HEK293T (cell line): ENCODE data around the gene FAM83D.

Experiments
- CTCF ChIA-PET: fragments of 350-600 bp; formaldehyde crosslinking; extraction: SDS; loops from one replicate; lab custom pipeline; 2021; ENCODE audit warnings: antibody characterized with exemption, inconsistent platforms; lab: Yijun Ruan, JAX
- POLR2A ChIA-PET: fragments of 350-600 bp; formaldehyde crosslinking; extraction: SDS; loops from one replicate; lab custom pipeline; 2020; ENCODE audit warnings: antibody characterized with exemption, inconsistent platforms; lab: Yijun Ruan, JAX
- DNase-seq: peaks from one replicate; pipeline ENCODE4 v3.0.0; 2012; ENCODE audit warnings: mixed read lengths; ENCODE audit errors: extremely low spot score
- ARNT ChIP-seq: fragments of 450-650 bp; IDR thresholded peaks from 2 replicates; pipeline ENCODE4 v1.6.1; 2017; ENCODE audit warnings: mild to moderate bottlenecking
- BHLHE40 ChIP-seq: fragments of 450-650 bp; IDR thresholded peaks from 2 replicates; pipeline ENCODE4 v1.6.1; 2016; ENCODE audit warnings: mild to moderate bottlenecking, moderate library complexity, borderline replicate concordance
- CTBP1 ChIP-seq: fragments of 450-650 bp; IDR thresholded peaks from 2 replicates; pipeline ENCODE4 v1.6.1; 2016; ENCODE audit warnings: borderline replicate concordance
- ELF4 ChIP-seq: fragments of 450-650 bp; IDR thresholded peaks from 2 replicates; pipeline ENCODE4 v1.6.1; 2017; ENCODE audit warnings: antibody characterized with exemption
- FOXA1 ChIP-seq: fragments of 450-650 bp; IDR thresholded peaks from 2 replicates; pipeline ENCODE4 v1.6.1; 2016; ENCODE audit warnings: mild to moderate bottlenecking
- FOXK2 ChIP-seq: fragments of 450-650 bp; IDR thresholded peaks from 2 replicates; pipeline ENCODE4 v1.6.1; 2016; ENCODE audit warnings: mild to moderate bottlenecking
- FOXM1 ChIP-seq: fragments of 450-650 bp; IDR thresholded peaks from 2 replicates; pipeline ENCODE4 v1.6.1; 2017; ENCODE audit warnings: mild to moderate bottlenecking, borderline replicate concordance
- HDGF ChIP-seq: fragments of 450-650 bp; IDR thresholded peaks from 2 replicates; pipeline ENCODE4 v1.6.1; 2017; ENCODE audit warnings: antibody characterized with exemption, borderline replicate concordance
- L3MBTL2 ChIP-seq: fragments of 450-650 bp; conservative IDR thresholded peaks from 2 replicates; pipeline ENCODE4 v1.6.1; 2016; ENCODE audit warnings: mild to moderate bottlenecking
- LEF1 ChIP-seq: fragments of 450-650 bp; IDR thresholded peaks from 2 replicates; pipeline ENCODE4 v1.6.1; 2017; ENCODE audit warnings: mild to moderate bottlenecking, borderline replicate concordance
- NFRKB ChIP-seq: fragments of 450-650 bp; IDR thresholded peaks from 2 replicates; pipeline ENCODE4 v1.6.1; 2016; ENCODE audit warnings: mild to moderate bottlenecking, moderate library complexity
- PKNOX1 ChIP-seq: fragments of 450-650 bp; IDR thresholded peaks from 2 replicates; pipeline ENCODE4 v1.6.1; 2016
- SP1 ChIP-seq: fragments of 450-650 bp; IDR thresholded peaks from 2 replicates; pipeline ENCODE4 v1.6.1; 2017
- SUZ12 ChIP-seq: fragments of 450-650 bp; IDR thresholded peaks from 2 replicates; pipeline ENCODE4 v1.6.1; 2016; ENCODE audit warnings: mild to moderate bottlenecking
- TARDBP ChIP-seq: fragments of 450-650 bp; IDR thresholded peaks from 2 replicates; pipeline ENCODE4 v1.6.1; 2016
- ZNF384 ChIP-seq: fragments of 450-650 bp; IDR thresholded peaks from 2 replicates; pipeline ENCODE4 v1.6.1; 2016

FAM83D gene

GRCh38 chr20:38937000-38937399 is 10.8 kb downstream of the FAM83D start:
- TF ChIP-seq CTBP1 (no peak), FOXM1 (no peak), ZNF384 (no peak), ARNT (no peak), BHLHE40 (no peak), LEF1 (no peak), FOXA1 (no peak), L3MBTL2 (no peak), TARDBP (no peak), SUZ12 (no peak)
- ChIA-PET POLR2A (interaction anchor here (1.6 kb wide), 1 partner anchor 13 kb away, joined by 4 read pairs; no protein-coding TSS in a partner anchor), CTCF (no interaction called here)
- DNase-seq, result no peak

DNA sequence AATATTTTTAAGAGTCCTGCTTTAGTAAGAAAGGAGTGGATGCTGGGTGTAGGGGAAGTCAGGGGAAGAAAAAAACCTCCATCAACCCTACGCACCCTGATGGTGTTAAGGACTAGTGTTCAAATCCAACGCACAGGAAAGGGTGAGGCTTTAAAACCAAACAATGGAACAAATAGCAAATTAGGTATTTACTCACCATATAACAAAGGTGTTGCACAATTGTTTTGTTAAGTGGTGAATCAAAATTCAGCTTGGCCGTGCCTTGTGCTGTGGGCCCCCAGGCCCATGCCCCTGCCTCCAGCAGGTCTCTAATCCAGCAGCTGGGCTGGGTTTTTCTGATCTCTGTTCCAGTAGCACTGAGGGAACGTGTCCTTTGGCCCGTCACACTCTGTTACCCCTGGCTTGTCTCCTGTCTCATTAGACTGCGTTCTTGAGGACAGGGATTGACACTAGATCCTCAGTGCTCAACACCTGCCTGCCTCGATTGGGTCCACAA is 11.8 kb downstream of the FAM83D start:
- DNase-seq, result no peak
- POLR2A ChIA-PET, result no interaction called here
- CTCF ChIA-PET, result no interaction called here
- TF ChIP-seq ZNF384, result no peak
- TF ChIP-seq PKNOX1, result no peak
- TF ChIP-seq CTBP1, result no peak
- TF ChIP-seq L3MBTL2, result no peak
- no peak for TF ChIP-seq ELF4
- no peak for TF ChIP-seq FOXK2

GRCh38 chr20:38939686-38940085 is 13.5 kb downstream of the FAM83D start:
- no peak for DNase-seq
- ChIA-PET POLR2A (no interaction called here), CTCF (no interaction called here)
- TF ChIP-seq SUZ12 (no peak), ARNT (no peak), FOXK2 (no peak), L3MBTL2 (no peak), LEF1 (no peak), FOXM1 (no peak), PKNOX1 (no peak), HDGF (no peak), NFRKB (no peak), TARDBP (no peak), FOXA1 (no peak), BHLHE40 (no peak), CTBP1 (no peak), ZNF384 (no peak), SP1 (no peak), ELF4 (no peak)

DNA sequence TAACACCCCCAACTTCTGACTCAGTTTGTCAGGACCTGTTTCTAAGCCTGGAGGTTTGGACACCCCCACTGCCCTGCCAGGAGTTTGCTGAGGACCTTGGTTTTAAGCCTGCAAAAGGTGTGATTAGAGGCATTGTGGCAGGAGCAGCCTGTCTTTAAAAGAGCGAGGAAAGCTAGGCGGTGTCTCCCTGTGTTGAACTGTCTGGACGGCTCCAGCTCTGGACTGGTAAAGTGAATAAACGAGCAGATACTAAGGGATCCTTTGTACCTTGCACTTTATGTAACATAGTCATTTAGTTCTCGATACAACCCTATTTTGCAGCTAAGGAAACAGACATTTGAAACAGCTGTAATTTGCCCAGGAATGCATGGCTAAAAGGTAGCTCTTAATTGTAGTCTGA is 14.4 kb downstream of the FAM83D start:
- POLR2A ChIA-PET, result interaction anchor here (2.4 kb wide), 1 partner anchor 21 kb away, joined by 7 read pairs; the partner anchor contains the start of gene DHX35

DNA sequence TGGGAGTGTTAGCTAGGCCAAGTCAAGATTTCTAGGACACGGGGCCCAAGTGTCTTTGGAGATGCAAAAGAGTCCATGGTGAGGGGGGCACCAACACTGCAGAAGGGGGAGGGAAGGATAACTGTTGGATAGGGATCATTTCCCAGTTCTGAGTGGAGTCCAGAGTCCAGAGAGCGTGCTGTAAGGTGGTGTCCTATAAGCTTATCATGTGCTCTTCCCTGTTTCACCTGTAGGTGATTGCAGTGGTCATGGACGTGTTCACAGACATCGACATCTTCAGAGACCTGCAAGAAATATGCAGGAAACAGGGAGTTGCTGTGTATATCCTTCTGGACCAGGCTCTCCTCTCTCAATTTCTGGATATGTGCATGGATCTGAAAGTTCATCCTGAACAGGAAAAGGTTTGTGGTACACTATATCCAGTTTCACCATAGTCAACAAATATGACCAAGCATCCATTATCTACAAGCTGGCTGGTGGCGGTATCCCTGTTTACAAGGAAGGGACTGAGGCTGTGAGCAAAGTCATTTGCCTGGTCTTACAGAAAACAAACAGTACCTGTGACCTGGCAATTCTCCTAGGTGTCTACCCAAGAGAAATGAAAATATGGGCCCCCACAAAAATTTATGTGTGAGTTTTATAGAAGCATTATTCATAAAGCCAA is 15.6 kb downstream of the FAM83D start:
- no peak for TF ChIP-seq SP1
- no peak for TF ChIP-seq ELF4
- no peak for TF ChIP-seq ARNT
- no peak for TF ChIP-seq L3MBTL2
- TF ChIP-seq HDGF, result no peak
- TF ChIP-seq NFRKB, result no peak
- no peak for TF ChIP-seq FOXK2
- TF ChIP-seq LEF1, result no peak
- TF ChIP-seq TARDBP, result no peak
- no peak for TF ChIP-seq FOXM1
- TF ChIP-seq SUZ12, result no peak
- no peak for TF ChIP-seq ZNF384
- TF ChIP-seq FOXA1, result no peak
- no peak for TF ChIP-seq PKNOX1
- TF ChIP-seq CTBP1, result no peak
- TF ChIP-seq BHLHE40, result no peak
- no peak for DNase-seq
- ChIA-PET POLR2A (interaction anchor here (2.4 kb wide), 1 partner anchor 20 kb away, joined by 7 read pairs; the partner anchor contains the start of gene DHX35), CTCF (no interaction called here)

More for the DNA sequence above, 14.4 kb downstream of the FAM83D start:
- no peak for DNase-seq
- CTCF ChIA-PET, result no interaction called here
- TF ChIP-seq PKNOX1 (no peak), FOXA1 (no peak), LEF1 (no peak)

GRCh38 chr20:38945012-38945411 is 18.8 kb downstream of the FAM83D start:
- ChIA-PET CTCF (no interaction called here), POLR2A (no interaction called here)
- DNase-seq, result no peak
- TF ChIP-seq ELF4 (no peak), LEF1 (no peak), PKNOX1 (no peak), CTBP1 (no peak), BHLHE40 (no peak), NFRKB (no peak), TARDBP (no peak), ZNF384 (no peak), SP1 (no peak), HDGF (no peak), SUZ12 (no peak), FOXK2 (no peak), FOXA1 (no peak), L3MBTL2 (no peak)
